PFSK-1 (cell line): Measurements from ENCODE around the gene ROBO4.

Source experiments
- POLR2AphosphoS5 ChIP-seq: IDR thresholded peaks from 2 replicates; pipeline ENCODE4 v1.6.1; 2012; ENCODE audit warnings: low read depth, mild to moderate bottlenecking, control low read depth, low read length, moderate library complexity
- SIN3A ChIP-seq: IDR thresholded peaks from 2 replicates; pipeline ENCODE4 v1.6.1; 2012; ENCODE audit warnings: mild to moderate bottlenecking, low read length, moderate library complexity, borderline replicate concordance; ENCODE audit not compliant: insufficient read depth
- TAF1 ChIP-seq: IDR thresholded peaks from 2 replicates; pipeline ENCODE4 v1.6.1; 2012; ENCODE audit warnings: low read length, control low read depth, borderline replicate concordance; ENCODE audit not compliant: insufficient read depth
- TF ChIP-seq, protein P1 (sequence below), 2 experiments: IDR thresholded peaks; 2 replicates each; pipeline versions ENCODE4 v1.6.1 to v1.8.0; 2011 to 2012; ENCODE audit warnings: low read depth in 2 of 2, low read length in 2 of 2, control low read depth in 1 of 2, inconsistent platforms in 1 of 2, mild to moderate bottlenecking in 1 of 2, moderate library complexity in 1 of 2; ENCODE audit not compliant: insufficient read depth in 1 of 2

GRCh38 chr11:124886978-124887666 lies 10.5 kb downstream of the ROBO4 start:
- TF ChIP-seq, protein P1, sequence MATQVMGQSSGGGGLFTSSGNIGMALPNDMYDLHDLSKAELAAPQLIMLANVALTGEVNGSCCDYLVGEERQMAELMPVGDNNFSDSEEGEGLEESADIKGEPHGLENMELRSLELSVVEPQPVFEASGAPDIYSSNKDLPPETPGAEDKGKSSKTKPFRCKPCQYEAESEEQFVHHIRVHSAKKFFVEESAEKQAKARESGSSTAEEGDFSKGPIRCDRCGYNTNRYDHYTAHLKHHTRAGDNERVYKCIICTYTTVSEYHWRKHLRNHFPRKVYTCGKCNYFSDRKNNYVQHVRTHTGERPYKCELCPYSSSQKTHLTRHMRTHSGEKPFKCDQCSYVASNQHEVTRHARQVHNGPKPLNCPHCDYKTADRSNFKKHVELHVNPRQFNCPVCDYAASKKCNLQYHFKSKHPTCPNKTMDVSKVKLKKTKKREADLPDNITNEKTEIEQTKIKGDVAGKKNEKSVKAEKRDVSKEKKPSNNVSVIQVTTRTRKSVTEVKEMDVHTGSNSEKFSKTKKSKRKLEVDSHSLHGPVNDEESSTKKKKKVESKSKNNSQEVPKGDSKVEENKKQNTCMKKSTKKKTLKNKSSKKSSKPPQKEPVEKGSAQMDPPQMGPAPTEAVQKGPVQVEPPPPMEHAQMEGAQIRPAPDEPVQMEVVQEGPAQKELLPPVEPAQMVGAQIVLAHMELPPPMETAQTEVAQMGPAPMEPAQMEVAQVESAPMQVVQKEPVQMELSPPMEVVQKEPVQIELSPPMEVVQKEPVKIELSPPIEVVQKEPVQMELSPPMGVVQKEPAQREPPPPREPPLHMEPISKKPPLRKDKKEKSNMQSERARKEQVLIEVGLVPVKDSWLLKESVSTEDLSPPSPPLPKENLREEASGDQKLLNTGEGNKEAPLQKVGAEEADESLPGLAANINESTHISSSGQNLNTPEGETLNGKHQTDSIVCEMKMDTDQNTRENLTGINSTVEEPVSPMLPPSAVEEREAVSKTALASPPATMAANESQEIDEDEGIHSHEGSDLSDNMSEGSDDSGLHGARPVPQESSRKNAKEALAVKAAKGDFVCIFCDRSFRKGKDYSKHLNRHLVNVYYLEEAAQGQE (IDR thresholded peaks at IDR 0.05; ENCODE audit: insufficient read depth in 1 of 2, low read depth in 2 of 2, low read length in 2 of 2), result no peak
- TF ChIP-seq POLR2AphosphoS5 (no peak), TAF1 (no peak), SIN3A (no peak)
